Brain microvascular endothelial cell (primary cell): ENCODE measurements around the gene STEAP1B.

Experiments used
- DNase-seq: peaks from one replicate; pipeline ENCODE4 v3.0.0-alpha.2; 2020
- H3K27ac ChIP-seq: fragments of 250-450 bp; sonication (Bioruptor Pico); 2 replicates; pipeline ENCODE4 v1.5.1; 2020; ENCODE audit warnings: mild to moderate bottlenecking, moderate library complexity
- H3K27me3 ChIP-seq: fragments of 250-450 bp; sonication (Bioruptor Pico); replicated peaks from 2 replicates; pipeline ENCODE4 v1.5.1; 2020; ENCODE audit warnings: mild to moderate bottlenecking
- H3K36me3 ChIP-seq: fragments of 250-450 bp; sonication (Bioruptor Pico); replicated peaks from 2 replicates; pipeline ENCODE4 v1.5.1; 2020; ENCODE audit warnings: mild to moderate bottlenecking
- H3K4me3 ChIP-seq: 2 replicates; pipeline ENCODE4 v1.5.1; 2011; ENCODE audit warnings: low read depth, mild to moderate bottlenecking, control low read depth, low read length, moderate library complexity
- in situ Hi-C: cut with HindIII; loops from 2 replicates; pipeline ENCODE4 v1.10.0; 2017; ENCODE audit warnings: low sequenced_read_pairs, low pct_ligation_motif_present
- TF ChIP-seq, protein P1 (sequence below): IDR thresholded peaks from 2 replicates; pipeline ENCODE4 v1.5.1; 2011; ENCODE audit warnings: low read depth, mild to moderate bottlenecking, moderate library complexity, low read length, control low read depth, inconsistent platforms; ENCODE audit errors: missing control alignments

Gene STEAP1B

GRCh38 chr7:22375359-22376048, 124.5 kb downstream of the STEAP1B start:
- H3K36me3 ChIP-seq = no peaks in the 10 kb centered on the region
- DNase-seq = no peak
- H3K4me3 ChIP-seq = no peak overlapping the region
- TF ChIP-seq, protein P1, sequence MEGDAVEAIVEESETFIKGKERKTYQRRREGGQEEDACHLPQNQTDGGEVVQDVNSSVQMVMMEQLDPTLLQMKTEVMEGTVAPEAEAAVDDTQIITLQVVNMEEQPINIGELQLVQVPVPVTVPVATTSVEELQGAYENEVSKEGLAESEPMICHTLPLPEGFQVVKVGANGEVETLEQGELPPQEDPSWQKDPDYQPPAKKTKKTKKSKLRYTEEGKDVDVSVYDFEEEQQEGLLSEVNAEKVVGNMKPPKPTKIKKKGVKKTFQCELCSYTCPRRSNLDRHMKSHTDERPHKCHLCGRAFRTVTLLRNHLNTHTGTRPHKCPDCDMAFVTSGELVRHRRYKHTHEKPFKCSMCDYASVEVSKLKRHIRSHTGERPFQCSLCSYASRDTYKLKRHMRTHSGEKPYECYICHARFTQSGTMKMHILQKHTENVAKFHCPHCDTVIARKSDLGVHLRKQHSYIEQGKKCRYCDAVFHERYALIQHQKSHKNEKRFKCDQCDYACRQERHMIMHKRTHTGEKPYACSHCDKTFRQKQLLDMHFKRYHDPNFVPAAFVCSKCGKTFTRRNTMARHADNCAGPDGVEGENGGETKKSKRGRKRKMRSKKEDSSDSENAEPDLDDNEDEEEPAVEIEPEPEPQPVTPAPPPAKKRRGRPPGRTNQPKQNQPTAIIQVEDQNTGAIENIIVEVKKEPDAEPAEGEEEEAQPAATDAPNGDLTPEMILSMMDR = no peak
- in situ Hi-C loops = no loop called here
- no peak overlapping the region for H3K27ac ChIP-seq
- no peaks in the 10 kb centered on the region for H3K27me3 ChIP-seq

DNA sequence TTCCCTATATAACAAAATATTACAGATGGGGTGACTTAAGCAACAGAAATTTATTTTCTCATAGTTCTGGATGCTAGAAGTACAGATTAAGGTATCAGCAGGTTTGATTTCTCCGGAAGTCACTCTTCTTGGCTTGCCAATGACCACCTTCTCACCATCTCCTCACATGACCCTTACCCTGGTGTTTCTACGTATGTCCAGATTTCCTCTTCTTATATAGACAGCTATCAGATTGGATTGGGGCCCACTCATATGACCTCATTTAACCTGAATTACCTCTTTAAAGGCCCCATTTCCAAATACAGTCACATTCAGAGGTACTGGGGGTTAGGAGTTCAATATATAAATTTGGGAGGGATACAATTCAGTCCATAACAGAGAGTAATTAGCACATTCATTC, 126.1 kb downstream of the STEAP1B start:
- Histone ChIP-seq H3K36me3 (no peaks in the 10 kb centered on the region), H3K27me3 (no peaks in the 10 kb centered on the region), H3K4me3 (no peak overlapping the region), H3K27ac (no peak overlapping the region)
- DNase-seq = no peak
- TF ChIP-seq, protein P1 = no peak
- in situ Hi-C loops = no loop called here

DNA sequence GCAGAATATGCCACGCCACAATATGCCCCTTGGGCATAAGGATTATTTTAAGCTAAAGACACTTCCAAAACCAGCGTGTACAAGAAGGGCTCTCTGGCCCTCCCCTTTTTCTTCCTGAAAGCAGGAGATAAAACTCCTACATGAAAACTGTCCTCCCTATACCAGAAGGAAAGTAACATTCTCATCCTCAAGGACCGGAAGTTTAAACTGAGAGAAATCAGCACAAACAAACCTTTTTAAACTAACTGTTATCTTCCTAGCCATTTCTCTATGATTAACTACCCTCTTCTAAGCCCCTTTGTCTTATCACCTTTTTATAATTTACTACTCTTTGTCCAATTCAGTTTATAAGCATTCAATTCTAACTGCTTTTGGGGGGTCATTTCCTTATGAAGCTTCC, 126.6 kb downstream of the STEAP1B start:
- no peak for DNase-seq
- Histone ChIP-seq H3K27ac (no peak overlapping the region), H3K36me3 (no peaks in the 10 kb centered on the region), H3K4me3 (no peak overlapping the region), H3K27me3 (no peaks in the 10 kb centered on the region)
- TF ChIP-seq, protein P1 = no peak
- in situ Hi-C loops = no loop called here

DNA sequence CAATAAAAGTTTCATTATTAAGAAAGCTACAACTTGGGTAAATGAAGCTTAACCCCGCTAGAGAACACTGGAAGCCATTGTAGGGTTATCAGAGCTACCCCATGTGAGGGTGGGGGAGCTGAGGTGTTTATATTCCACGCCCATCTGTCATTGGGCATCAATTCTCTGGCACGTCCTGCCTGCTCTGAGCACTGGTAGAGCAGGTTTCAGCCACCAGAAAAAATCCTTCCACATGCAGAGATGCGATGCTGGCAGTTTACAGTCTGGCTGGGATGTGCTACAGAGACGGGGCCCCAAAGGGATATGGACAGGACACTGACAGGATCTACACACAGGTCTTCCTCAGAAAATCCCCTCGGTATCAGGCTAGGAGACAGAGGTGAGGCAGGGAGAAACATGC, 127.1 kb downstream of the STEAP1B start:
- no peak overlapping the region for H3K27ac ChIP-seq
- no peak for DNase-seq
- in situ Hi-C loops = no loop called here
- no peak overlapping the region for H3K4me3 ChIP-seq
- H3K27me3 ChIP-seq = no peaks in the 10 kb centered on the region
- no peaks in the 10 kb centered on the region for H3K36me3 ChIP-seq
- TF ChIP-seq, protein P1 = no peak

DNA sequence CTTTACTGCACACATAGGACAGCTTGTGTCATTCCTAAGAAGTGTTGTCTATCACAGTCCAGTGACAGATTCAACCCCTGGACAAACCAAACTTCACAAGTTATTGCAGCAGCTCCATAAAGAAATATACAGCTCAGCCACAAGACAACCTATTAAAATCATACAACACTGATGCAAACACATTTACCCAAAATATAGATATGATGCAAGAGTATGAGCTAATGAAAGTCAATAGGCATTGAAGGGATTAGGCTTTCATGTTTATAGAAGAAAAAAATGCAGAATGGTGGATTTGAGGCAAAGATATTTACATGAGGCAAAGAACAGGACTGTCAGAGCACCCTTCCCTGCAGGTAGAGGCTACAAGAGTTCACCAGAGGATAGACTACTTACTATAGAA, 128.1 kb downstream of the STEAP1B start:
- H3K4me3 ChIP-seq = no peak overlapping the region
- H3K36me3 ChIP-seq = no peaks in the 10 kb centered on the region
- TF ChIP-seq, protein P1 = no peak
- H3K27ac ChIP-seq = no peak overlapping the region
- H3K27me3 ChIP-seq = no peaks in the 10 kb centered on the region
- DNase-seq = no peak
- in situ Hi-C loops = no loop called here
